Uterus (tissue), 4 donors: ENCODE results near the gene LGALS14. TPM values are rescaled to one million over a fixed set of nuclear protein-coding genes. Genes with fewer than 3 reads are reported as not detected.

Source experiments
- DNase-seq, 2 donors: peaks; one replicate each; pipeline ENCODE4 v3.0.0-alpha.2; 2019 to 2020
- H3K27ac ChIP-seq, 2 donors: fragments of 200-600 bp; sonication (generic); 1 replicate in 1 of 2; 2 replicates in 1 of 2; pipeline ENCODE4 v1.5.1; 2016 to 2018
- H3K27me3 ChIP-seq, 2 donors: fragments of 200-600 bp; sonication (generic); one replicate each; pipeline ENCODE4 v1.5.1; 2018 to 2019; ENCODE audit warnings: control low read depth in 1 of 2
- H3K36me3 ChIP-seq, 2 donors: fragments of 200-600 bp; sonication (generic); one replicate each; pipeline ENCODE4 v1.5.1; 2019; ENCODE audit warnings: control low read depth in 1 of 2
- H3K4me1 ChIP-seq, 2 donors: fragments of 200-600 bp; sonication (generic); one replicate each; pipeline ENCODE4 v1.5.1; 2018 to 2019; ENCODE audit warnings: control low read depth in 1 of 2
- H3K4me3 ChIP-seq, 2 donors: fragments of 200-600 bp; sonication (generic); 1 replicate in 1 of 2; 2 replicates in 1 of 2; pipeline ENCODE4 v1.5.1; 2018 to 2019; ENCODE audit warnings: mild to moderate bottlenecking in 1 of 2
- H3K9me3 ChIP-seq, 2 donors: fragments of 200-600 bp; sonication (generic); one replicate each; pipeline ENCODE4 v1.5.1; 2019; ENCODE audit warnings: control low read depth in 1 of 2
- POLR2A ChIP-seq, 2 donors: fragments of 450-650 bp; IDR thresholded peaks; one replicate each; pipeline ENCODE4 v1.6.1; 2016; ENCODE audit warnings: antibody characterized with exemption in 2 of 2, mild to moderate bottlenecking in 1 of 2, moderate library complexity in 1 of 2
- intact Hi-C: fragments of 100-400 bp; cut with DNase I; formaldehyde crosslinking; loops from one replicate; pipeline ENCODE4 v1.15.1; 2023; ENCODE audit warnings: low total_unique reads
- total RNA-seq, 4 donors: library from RNA; depleted of rRNA in 3 of 4; stranded (reverse); fragments of >200 nt in 3 of 4; gene quantifications; one replicate each; pipeline versions ENCODE4 v1.1.0 to v1.2.4, GENCODE V29; 2014 to 2023
- TF ChIP-seq, protein P1 (sequence below), 4 experiments: fragments of 200-600 bp in 2 of 4; fragments of 450-650 bp in 2 of 4; sonication (generic) in 2 of 4; IDR thresholded peaks; one replicate each; pipeline ENCODE4 v1.5.1; 2016 to 2019; ENCODE audit warnings: antibody characterized with exemption in 4 of 4, mild to moderate bottlenecking in 2 of 4, moderate library complexity in 1 of 4
- donor health status: DM: yes; HTN: yes; CAD: no.

LGALS14 gene
- total RNA-seq, 4 donors from 2014 or later, result not detected

DNA sequence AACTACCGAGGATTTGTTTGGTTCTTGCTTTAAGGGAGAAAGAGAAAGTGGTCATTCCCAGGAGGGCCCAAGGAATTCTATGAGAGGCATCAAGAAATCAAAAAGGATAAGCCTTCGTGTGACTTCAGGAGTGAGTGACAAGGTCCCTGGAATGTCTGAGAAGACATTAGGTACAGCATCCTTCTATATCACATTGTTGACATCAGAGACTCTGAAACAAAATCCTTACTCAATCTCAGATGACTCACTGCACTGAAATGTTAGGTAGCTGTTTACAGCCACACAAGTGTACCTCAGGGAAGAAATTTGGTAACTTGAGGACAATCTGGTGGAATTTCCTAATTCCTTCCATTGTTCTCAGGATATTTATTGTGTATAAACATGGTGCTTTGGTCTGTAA lies 7.9 kb upstream of the LGALS14 start:
- H3K36me3 ChIP-seq, result no peaks in the 10 kb centered on the region
- no peak for TF ChIP-seq POLR2A (IDR thresholded peaks at IDR 0.05)
- TF ChIP-seq, protein P1, sequence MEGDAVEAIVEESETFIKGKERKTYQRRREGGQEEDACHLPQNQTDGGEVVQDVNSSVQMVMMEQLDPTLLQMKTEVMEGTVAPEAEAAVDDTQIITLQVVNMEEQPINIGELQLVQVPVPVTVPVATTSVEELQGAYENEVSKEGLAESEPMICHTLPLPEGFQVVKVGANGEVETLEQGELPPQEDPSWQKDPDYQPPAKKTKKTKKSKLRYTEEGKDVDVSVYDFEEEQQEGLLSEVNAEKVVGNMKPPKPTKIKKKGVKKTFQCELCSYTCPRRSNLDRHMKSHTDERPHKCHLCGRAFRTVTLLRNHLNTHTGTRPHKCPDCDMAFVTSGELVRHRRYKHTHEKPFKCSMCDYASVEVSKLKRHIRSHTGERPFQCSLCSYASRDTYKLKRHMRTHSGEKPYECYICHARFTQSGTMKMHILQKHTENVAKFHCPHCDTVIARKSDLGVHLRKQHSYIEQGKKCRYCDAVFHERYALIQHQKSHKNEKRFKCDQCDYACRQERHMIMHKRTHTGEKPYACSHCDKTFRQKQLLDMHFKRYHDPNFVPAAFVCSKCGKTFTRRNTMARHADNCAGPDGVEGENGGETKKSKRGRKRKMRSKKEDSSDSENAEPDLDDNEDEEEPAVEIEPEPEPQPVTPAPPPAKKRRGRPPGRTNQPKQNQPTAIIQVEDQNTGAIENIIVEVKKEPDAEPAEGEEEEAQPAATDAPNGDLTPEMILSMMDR (IDR thresholded peaks at IDR 0.05), result no peak
- no peak overlapping the region for H3K4me3 ChIP-seq
- H3K9me3 ChIP-seq, result no peaks in the 10 kb centered on the region
- DNase-seq, result no peak
- no peaks in the 10 kb centered on the region for H3K4me1 ChIP-seq
- H3K27ac ChIP-seq, result no peak overlapping the region
- no peaks in the 10 kb centered on the region for H3K27me3 ChIP-seq
- intact Hi-C loops, result no loop called here

DNA sequence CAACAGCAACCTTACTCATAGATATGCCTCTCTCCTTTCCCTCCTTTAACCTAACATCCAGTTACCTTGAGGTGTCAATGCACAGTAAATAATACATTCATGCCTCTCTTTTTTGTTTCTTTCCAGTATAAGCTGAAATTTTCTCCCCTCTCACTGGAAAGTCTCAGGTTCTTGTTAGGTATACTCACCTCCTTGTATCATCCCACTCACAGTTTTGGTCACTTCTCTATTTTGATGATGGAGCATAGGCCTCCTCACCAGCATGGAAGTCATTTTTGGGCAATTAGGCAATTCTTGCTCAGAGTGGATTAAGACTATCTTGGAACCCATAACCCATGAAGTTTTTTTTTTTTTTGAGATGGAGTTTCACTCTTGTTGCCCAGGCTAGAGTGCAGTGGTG lies 5.7 kb upstream of the LGALS14 start:
- no peak for TF ChIP-seq POLR2A (IDR thresholded peaks at IDR 0.05)
- TF ChIP-seq, protein P1 (IDR thresholded peaks at IDR 0.05), result no peak
- H3K27me3 ChIP-seq, result no peaks in the 10 kb centered on the region
- no peaks in the 10 kb centered on the region for H3K36me3 ChIP-seq
- intact Hi-C loops, result no loop called here
- H3K27ac ChIP-seq, result no peak overlapping the region
- no peak for DNase-seq
- H3K4me1 ChIP-seq, result no peaks in the 10 kb centered on the region
- no peaks in the 10 kb centered on the region for H3K9me3 ChIP-seq
- H3K4me3 ChIP-seq, result no peak overlapping the region

DNA sequence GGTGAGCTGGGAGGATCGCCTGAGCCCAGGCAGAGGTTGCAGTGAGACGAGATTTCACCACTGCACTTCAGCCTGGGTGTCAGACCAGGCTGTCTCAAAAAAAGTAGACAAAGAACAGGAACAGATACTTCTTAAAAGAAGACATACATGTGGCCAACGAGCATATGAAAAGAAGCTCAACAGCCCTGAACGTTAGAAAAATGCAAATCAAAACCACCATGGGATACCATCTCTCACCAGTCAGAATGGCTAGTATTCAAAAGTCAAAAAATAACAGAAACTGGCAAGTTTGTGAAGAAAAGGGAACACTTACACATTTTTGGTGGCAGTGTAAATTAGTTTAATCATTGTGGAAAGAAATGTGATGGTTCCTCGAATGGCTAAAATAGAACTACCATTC lies 3.0 kb upstream of the LGALS14 start:
- H3K4me1 ChIP-seq, result no peaks in the 10 kb centered on the region
- no peaks in the 10 kb centered on the region for H3K9me3 ChIP-seq
- H3K27me3 ChIP-seq, result no peaks in the 10 kb centered on the region
- no peak for TF ChIP-seq POLR2A (IDR thresholded peaks at IDR 0.05)
- TF ChIP-seq, protein P1 (IDR thresholded peaks at IDR 0.05), result no peak
- no peak for DNase-seq
- no peaks in the 10 kb centered on the region for H3K36me3 ChIP-seq
- H3K4me3 ChIP-seq, result no peak overlapping the region
- intact Hi-C loops, result no loop called here
- H3K27ac ChIP-seq, result no peak overlapping the region

DNA sequence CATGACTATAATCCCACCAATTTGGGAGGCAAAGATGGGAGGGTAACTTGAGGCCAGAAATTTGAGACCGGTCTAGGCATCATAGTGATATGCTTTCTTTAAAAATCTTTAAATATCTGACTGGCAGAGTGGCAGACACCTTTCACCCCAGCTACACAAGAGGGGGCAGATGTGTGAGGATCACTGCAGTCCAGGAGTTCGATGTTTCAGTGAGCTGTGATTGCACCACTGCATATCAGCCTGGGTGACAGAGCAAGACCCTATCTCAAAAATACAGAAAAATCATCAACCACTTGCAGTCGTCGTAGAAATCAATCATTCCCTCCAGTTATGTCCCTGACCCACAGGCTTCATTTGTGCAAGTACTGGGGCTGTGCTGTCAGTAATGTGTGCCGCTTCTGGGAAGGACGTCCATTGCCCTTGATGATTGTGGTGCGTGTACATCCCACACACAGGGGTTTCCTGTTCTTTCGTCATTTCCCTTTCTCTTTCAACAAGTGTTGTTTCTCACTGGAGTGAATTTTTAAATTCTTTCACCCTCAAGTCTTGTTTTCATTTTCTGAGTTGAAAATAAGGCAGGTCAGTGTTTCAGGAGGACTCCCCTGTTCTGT lies 1.4 kb downstream of the LGALS14 start:
- Histone ChIP-seq H3K27me3 (no peaks in the 10 kb centered on the region), H3K27ac (no peak overlapping the region), H3K4me1 (no peaks in the 10 kb centered on the region), H3K36me3 (no peaks in the 10 kb centered on the region), H3K4me3 (no peak overlapping the region), H3K9me3 (no peaks in the 10 kb centered on the region)
- intact Hi-C loops, result no loop called here
- TF ChIP-seq, protein P1 (IDR thresholded peaks at IDR 0.05), result no peak
- no peak for TF ChIP-seq POLR2A (IDR thresholded peaks at IDR 0.05)
- DNase-seq, result no peak

DNA sequence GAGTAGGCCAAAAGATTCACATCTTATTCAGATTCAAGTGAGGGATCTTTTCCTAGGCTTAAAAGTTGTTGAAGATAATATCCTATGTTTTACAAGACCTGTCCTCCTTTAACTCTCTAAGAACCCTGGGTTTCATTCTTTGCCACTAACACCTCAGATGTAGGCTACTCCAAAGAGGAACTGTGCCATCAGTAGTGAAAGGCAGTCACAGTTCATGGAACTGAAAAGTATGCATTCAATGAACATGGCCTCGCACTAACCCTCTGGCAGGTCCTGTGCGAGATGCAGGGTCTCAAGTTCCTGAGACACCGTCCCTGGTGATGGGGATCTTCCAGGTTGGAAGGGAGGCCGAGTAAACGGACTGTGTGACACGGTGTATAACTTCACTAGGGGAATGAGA lies 4.3 kb downstream of the LGALS14 start:
- Histone ChIP-seq H3K27ac (no peak overlapping the region), H3K36me3 (no peaks in the 10 kb centered on the region), H3K27me3 (no peaks in the 10 kb centered on the region), H3K4me3 (no peak overlapping the region), H3K4me1 (no peaks in the 10 kb centered on the region), H3K9me3 (no peaks in the 10 kb centered on the region)
- intact Hi-C loops, result no loop called here
- TF ChIP-seq, protein P1 (IDR thresholded peaks at IDR 0.05), result no peak
- TF ChIP-seq POLR2A (IDR thresholded peaks at IDR 0.05), result no peak
- DNase-seq, result no peak
